HepG2 (cell line): ENCODE data around the gene MAN1C1. TPM values are rescaled to one million over a fixed set of nuclear protein-coding genes. Genes with fewer than 3 reads are reported as not detected.

Experiments
- ATAC-seq: fragments of 200-7000 bp; cut with Tn5 transposase; 3 replicates; pipeline ENCODE4 v1.9.1; 2020; ENCODE audit warnings: mild to moderate bottlenecking, moderate library complexity
- BruUV-seq: library from RNA; stranded (reverse); fragments of 400-500 nt; replicated peaks from 2 replicates; lab custom pipeline; 2021; lab: Mats Ljungman, UMichigan
- CTCF ChIA-PET: fragments of 300-600 bp; formaldehyde crosslinking; extraction: SDS; loops from one replicate; lab custom pipeline; 2021; ENCODE audit warnings: low total read pairs, inconsistent platforms, low intra/inter-chr PET ratio; lab: Yijun Ruan, JAX
- POLR2A ChIA-PET: fragments of 350-600 bp; sonication (Branson Sonifier 250); formaldehyde crosslinking; loops from one replicate; lab custom pipeline; 2020; ENCODE audit warnings: antibody characterized with exemption, inconsistent platforms; lab: Yijun Ruan, JAX
- DNase-seq: peaks from one replicate; pipeline ENCODE4 v3.0.0-alpha.2; 2015; ENCODE audit warnings: low spot score
- FAIRE-seq: peaks from 3 replicates; lab custom pipeline; 2011; peaks lifted over from hg19 to GRCh38; lab: Jason Lieb, UNC
- H2AFZ ChIP-seq: one replicate; pipeline ENCODE4 v1.6.1; 2011; ENCODE audit warnings: low read length, inconsistent platforms
- H3K27ac ChIP-seq: fragments of 300-600 bp; 3 replicates; pipeline ENCODE4 v1.8.0; 2011; ENCODE audit warnings: mixed run types, mild to moderate bottlenecking, mixed read lengths, low read length, inconsistent platforms; ENCODE audit not compliant: insufficient read depth; ENCODE audit errors: extremely low read length
- H3K27me3 ChIP-seq, 2 experiments: fragments of 200-600 bp in 1 of 2; 2 replicates in 1 of 2; 3 replicates in 1 of 2; pipeline versions ENCODE4 v1.6.0 to v1.8.0; 2011; ENCODE audit warnings: low read length in 2 of 2, mild to moderate bottlenecking in 2 of 2, moderate library complexity in 2 of 2, inconsistent platforms in 1 of 2; ENCODE audit not compliant: insufficient read depth in 2 of 2, control insufficient read depth in 1 of 2
- H3K36me3 ChIP-seq, 2 experiments: fragments of 200-600 bp in 1 of 2; replicated peaks in 1 of 2; 2 replicates in 1 of 2; 3 replicates in 1 of 2; pipeline versions ENCODE4 v1.5.1 to v1.8.0; 2011; ENCODE audit warnings: low read length in 2 of 2, inconsistent platforms in 1 of 2; ENCODE audit not compliant: insufficient read depth in 2 of 2, control insufficient read depth in 1 of 2
- H3K4me1 ChIP-seq: 2 replicates; pipeline ENCODE4 v1.5.1; 2012; ENCODE audit warnings: low read length, inconsistent platforms; ENCODE audit not compliant: insufficient read depth
- H3K4me2 ChIP-seq: 2 replicates; pipeline ENCODE4 v1.6.0; 2011; ENCODE audit warnings: low read depth, low read length, inconsistent platforms
- H3K4me3 ChIP-seq, 3 experiments: fragments of 200-600 bp in 1 of 3; sonication (generic), shearing (Covaris generic) in 1 of 3; replicated peaks in 1 of 3; 2 replicates each; pipeline ENCODE4 v1.5.1; 2011 to 2016; ENCODE audit warnings: low read length in 3 of 3, inconsistent platforms in 2 of 3, low read depth in 2 of 3, mild to moderate bottlenecking in 2 of 3, control low read depth in 1 of 3, mixed read lengths in 1 of 3; ENCODE audit not compliant: insufficient read depth in 1 of 3
- H3K79me2 ChIP-seq: one replicate; pipeline ENCODE4 v1.6.1; 2011; ENCODE audit warnings: low read length, inconsistent platforms; ENCODE audit not compliant: insufficient read depth
- H3K9ac ChIP-seq: 2 replicates; pipeline ENCODE4 v1.6.0; 2011; ENCODE audit warnings: mild to moderate bottlenecking, low read depth, low read length, inconsistent platforms; ENCODE audit not compliant: insufficient read depth
- H3K9me3 ChIP-seq: 2 replicates; pipeline ENCODE4 v1.5.1; 2012; ENCODE audit warnings: mild to moderate bottlenecking, low read length
- H4K20me1 ChIP-seq: 2 replicates; pipeline ENCODE4 v1.6.0; 2011; ENCODE audit warnings: inconsistent platforms, mild to moderate bottlenecking, low read length, moderate library complexity; ENCODE audit not compliant: insufficient read depth
- HES4 ChIP-seq: sonication (generic); formaldehyde crosslinking; IDR thresholded peaks from 2 replicates; pipeline ENCODE4 v1.9.0; 2021; ENCODE audit warnings: mild to moderate bottlenecking, missing genetic modification reagents, borderline replicate concordance
- IKZF5 ChIP-seq: IDR thresholded peaks from 2 replicates; pipeline ENCODE4 v1.6.1; 2018; ENCODE audit warnings: missing genetic modification reagents, mild to moderate bottlenecking, missing compliant biosample characterization
- MZF1 ChIP-seq: sonication (generic); formaldehyde crosslinking; IDR thresholded peaks from 2 replicates; pipeline ENCODE4 v1.8.1; 2023; ENCODE audit warnings: mild to moderate bottlenecking, missing genetic modification reagents, borderline replicate concordance
- NCOA1 ChIP-seq: sonication (generic); formaldehyde crosslinking; IDR thresholded peaks from 2 replicates; pipeline ENCODE4 v1.9.0; 2021; ENCODE audit warnings: missing genetic modification reagents
- SNAPC4 ChIP-seq: sonication (generic); formaldehyde crosslinking; IDR thresholded peaks from 2 replicates; pipeline ENCODE4 v1.4.0; 2020; ENCODE audit warnings: mild to moderate bottlenecking, missing genetic modification reagents
- ZNF235 ChIP-seq: sonication (generic); formaldehyde crosslinking; IDR thresholded peaks from 2 replicates; pipeline ENCODE4 v1.8.1; 2023; ENCODE audit warnings: mild to moderate bottlenecking, missing genetic modification reagents, borderline replicate concordance
- ZNF777 ChIP-seq: sonication (generic); formaldehyde crosslinking; IDR thresholded peaks from 2 replicates; pipeline ENCODE4 v1.4.0; 2020; ENCODE audit warnings: missing genetic modification reagents
- WGBS: methylation state at CpG from one replicate; pipeline ENCODE4 v1.1.6; 2017; ENCODE audit warnings: low lambda C conversion rate; 5-methylcytosine and 5-hydroxymethylcytosine counted together
- in situ Hi-C: cut with HindIII; loops from 2 replicates; pipeline ENCODE4 v1.10.0; 2017; ENCODE audit warnings: low pct_unique_long_range_greater_than_20kb; ENCODE audit not compliant: extremely low pct_ligation_motif_present
- intact Hi-C: fragments of 100-400 bp; cut with micrococcal nuclease; formaldehyde crosslinking; loops from one replicate; pipeline ENCODE4 v1.10.0; 2022; ENCODE audit not compliant: unreplicated experiment
- polyA plus RNA-seq, 8 experiments: library from polyadenylated mRNA; depleted of rRNA in 3 of 8; stranded (reverse) in 7 of 8; unstranded in 1 of 8; fragments of >200 nt; fragmentation: Illumina TruSeq in 4 of 8; extraction: Trizol in 4 of 8; gene quantifications; 2 replicates each; pipeline versions ENCODE4 v1.2.1 to v1.2.3, GENCODE V29; 2011 to 2016; ENCODE audit warnings: low read depth in 4 of 8, missing spikeins in 1 of 8, mixed read lengths in 1 of 8; ENCODE audit not compliant: insufficient read depth in 1 of 8
- total RNA-seq, 5 experiments: library from RNA; depleted of rRNA; stranded (reverse); fragments of >200 nt; fragmentation: Illumina TruSeq; extraction: Trizol; gene quantifications; 2 replicates each; pipeline ENCODE4 v1.2.3, GENCODE V29; 2016; ENCODE audit warnings: low read depth in 1 of 5

The MAN1C1 gene
- total and polyA plus RNA-seq, 2 of the 13 experiments (the other 11 are each of a cell fraction or from before 2014, with no cell fraction given) = 0.18 to 0.49 TPM

DNA sequence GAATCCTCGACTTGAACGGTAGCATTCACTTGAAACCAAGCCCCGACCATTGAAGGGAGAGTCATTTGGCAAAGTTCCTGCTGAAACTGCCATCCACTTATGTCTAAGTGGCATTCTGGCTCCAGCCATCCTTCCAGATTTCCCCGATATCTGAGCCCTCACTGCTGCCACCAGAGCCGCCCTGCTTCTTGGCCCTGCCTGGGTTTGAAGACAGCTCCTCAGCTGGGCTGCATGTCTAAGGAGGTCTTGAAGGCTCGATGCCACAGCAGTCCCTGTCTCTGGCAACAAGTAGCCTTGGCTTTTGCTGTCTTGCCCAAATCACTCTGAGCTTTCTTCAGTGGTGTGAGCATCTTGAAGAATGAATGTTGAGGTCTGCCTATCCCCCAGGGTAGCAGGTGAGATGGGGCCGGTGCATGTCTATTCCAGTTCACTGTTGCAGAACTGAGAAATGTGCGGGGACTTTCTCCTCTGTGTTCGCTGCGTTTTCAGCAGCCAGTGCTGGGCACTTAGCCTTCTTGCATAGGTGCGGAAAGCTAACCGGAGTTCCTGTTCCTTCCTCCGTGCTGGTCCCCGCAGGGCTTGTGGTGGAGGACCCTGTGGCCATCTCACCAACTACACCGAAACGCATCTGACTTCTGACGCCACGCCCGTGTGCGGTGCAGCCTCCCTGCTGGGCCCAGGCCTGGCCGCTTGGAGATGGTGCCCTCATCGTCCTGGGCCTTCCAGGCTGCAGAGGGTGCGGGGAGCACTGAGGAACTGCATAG lies 29.2 kb downstream of the MAN1C1 start:
- intact Hi-C loops (no loop called here), in situ Hi-C loops (no loop called here)
- Histone ChIP-seq H3K36me3 (no peaks in the 10 kb centered on the region), H4K20me1 (no peaks in the 10 kb centered on the region), H3K4me3 (no peak overlapping the region), H3K4me1 (no peaks in the 10 kb centered on the region), H3K79me2 (no peaks in the 10 kb centered on the region), H3K4me2 (no peak overlapping the region), H3K27ac (no peak overlapping the region), H3K9me3 (no peaks in the 10 kb centered on the region), H3K27me3 (peaks cover 1 to 34% of the 10 kb centered on the region in 2 experiments; a peak in 4 of 5 replicates), H2AFZ (no peak overlapping the region), H3K9ac (no peak overlapping the region)
- FAIRE-seq = no peak
- ATAC-seq = no peak
- no peak for DNase-seq
- no TSS peak for BruUV-seq
- no peak for TF ChIP-seq MZF1 (CRISPR knock-in tag)
- TF ChIP-seq IKZF5 = no peak
- TF ChIP-seq SNAPC4 (CRISPR knock-in tag) = no peak
- TF ChIP-seq NCOA1 (CRISPR knock-in tag) = no peak
- no peak for TF ChIP-seq HES4
- no peak for TF ChIP-seq ZNF777 (CRISPR knock-in tag)
- TF ChIP-seq ZNF235 (CRISPR knock-in tag) = no peak
- WGBS = 44% methylated on average over 18 of the region's 23 CpGs
- POLR2A ChIA-PET = no interaction called here
- CTCF ChIA-PET = no interaction called here
